Activated T-cell treated with anti-CD3 and anti-CD28 coated beads for 4 hours (primary cell): ENCODE results near the gene ATP13A4.
"Not testable (repeated sequence)": the region's sequence is repeated elsewhere in the genome, so short reads cannot be mapped to it uniquely, and the experiment has no call there.

Experiments
- DNase-seq: peaks from one replicate; pipeline ENCODE4 v3.0.0-alpha.2; 2020

ATP13A4 gene

DNA sequence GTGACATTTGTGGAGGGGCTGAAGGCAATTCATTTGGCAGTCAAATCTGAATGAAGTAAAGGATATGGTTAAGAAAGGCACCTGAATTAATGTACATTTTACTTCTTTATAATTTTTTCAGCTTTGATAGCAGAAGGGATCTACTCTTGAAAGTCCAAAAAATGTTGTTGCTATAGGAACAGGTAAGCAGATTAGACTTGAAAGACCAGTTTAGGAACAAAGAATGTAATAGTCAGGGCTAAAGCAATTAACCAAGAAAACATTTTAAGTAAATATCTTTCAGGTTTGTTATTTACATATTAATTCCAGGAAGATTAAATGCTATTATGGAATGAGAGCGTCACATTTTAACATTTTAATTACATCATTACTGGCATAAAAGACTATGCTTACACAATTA, 1.1 kb downstream of the ATP13A4 start:
- DNase-seq, result no peak

DNA sequence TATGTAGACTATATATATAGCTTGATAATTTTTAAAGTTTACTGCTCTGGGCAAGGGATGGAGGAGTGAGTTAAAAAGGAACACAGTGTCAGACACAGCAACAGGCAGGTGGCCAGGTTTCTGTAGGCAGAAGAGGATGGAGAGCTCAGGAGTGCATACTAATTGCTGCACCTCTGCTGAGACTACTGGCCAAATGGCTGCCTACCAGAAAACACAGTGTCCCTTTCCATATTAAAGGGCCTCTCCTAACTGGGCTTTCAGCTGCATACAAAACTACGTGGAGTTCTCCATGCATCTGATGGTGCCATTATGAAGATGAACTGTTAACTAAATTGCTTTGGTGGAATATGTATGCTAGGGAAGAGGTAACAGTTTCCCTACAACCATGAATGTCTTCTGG, 1.8 kb downstream of the ATP13A4 start:
- DNase-seq, result no peak

DNA sequence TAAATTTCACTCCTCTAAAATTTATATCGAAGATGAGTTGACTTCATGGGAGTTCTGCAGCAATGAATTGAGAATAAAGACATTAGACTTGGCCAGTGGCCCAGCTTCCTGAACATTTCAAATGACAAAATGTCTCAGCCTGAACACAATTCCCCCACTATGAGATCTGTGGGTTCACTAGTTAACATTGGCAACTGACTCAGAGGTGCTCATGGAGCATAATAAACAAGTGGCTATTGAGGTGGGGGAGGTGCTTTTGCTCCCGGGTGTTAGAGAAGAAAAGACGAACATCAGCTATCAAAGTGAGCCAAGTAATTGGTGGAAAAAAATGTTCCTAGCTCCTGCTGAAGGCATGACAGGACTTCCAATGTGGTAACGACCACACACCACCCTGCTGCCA, 6.3 kb downstream of the ATP13A4 start:
- no peak for DNase-seq

DNA sequence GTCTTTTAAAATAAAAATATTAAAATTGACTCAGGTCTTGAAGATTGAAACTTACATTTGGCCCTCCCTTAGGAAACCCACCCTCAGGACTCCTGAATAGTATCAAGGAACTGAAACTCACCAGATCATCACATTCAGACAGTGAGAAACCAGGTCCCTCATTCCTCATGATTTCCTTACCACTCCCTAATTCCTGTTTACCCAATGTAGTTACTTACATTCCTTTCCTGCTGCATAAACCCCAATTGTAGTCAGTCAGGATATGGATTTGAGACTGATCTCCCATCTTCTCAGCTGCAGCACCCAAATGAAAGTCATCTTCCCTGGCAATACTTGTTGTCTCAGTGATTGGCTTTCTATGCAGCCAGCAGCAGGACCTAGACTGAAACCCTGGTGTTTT, 8.6 kb downstream of the ATP13A4 start:
- no peak for DNase-seq

DNA sequence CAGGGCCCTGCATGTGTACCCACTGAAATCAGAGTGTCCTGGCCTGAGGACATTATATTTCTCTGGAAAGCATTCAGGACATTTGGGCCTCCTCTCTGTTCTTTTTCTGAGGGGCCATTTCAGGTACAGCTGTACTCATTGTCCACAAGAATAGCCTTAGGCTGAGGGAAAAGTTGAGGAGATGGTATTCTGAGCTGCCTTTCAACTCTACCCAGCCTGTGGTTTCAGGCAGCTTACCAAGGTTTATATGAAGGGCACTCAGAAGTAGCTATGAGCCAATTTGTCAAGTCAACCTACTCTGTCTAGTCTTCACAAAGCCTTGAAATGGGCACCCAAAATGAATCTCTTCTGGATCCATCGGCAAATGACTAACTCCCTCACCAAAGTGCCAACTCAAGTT, 9.4 kb downstream of the ATP13A4 start:
- no peak for DNase-seq

DNA sequence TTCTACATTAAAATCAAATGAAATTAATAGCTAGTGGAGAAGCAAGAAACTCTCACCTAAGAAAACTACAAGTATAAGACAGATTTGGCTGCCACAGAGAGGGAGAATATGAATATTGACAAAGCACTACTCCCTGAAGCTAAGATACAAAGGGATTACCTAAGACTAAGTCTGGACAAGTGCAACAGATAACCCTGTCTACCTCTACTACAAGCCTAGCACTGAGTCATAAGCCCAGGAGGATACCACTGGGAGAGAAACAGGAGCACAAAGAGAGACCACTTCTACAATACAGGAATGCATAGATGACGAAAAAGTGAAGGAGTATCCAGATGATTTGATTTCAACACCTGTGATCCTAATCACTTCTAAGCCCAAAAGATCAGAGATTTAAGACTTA, 10.4 kb downstream of the ATP13A4 start:
- DNase-seq, result no peak

DNA sequence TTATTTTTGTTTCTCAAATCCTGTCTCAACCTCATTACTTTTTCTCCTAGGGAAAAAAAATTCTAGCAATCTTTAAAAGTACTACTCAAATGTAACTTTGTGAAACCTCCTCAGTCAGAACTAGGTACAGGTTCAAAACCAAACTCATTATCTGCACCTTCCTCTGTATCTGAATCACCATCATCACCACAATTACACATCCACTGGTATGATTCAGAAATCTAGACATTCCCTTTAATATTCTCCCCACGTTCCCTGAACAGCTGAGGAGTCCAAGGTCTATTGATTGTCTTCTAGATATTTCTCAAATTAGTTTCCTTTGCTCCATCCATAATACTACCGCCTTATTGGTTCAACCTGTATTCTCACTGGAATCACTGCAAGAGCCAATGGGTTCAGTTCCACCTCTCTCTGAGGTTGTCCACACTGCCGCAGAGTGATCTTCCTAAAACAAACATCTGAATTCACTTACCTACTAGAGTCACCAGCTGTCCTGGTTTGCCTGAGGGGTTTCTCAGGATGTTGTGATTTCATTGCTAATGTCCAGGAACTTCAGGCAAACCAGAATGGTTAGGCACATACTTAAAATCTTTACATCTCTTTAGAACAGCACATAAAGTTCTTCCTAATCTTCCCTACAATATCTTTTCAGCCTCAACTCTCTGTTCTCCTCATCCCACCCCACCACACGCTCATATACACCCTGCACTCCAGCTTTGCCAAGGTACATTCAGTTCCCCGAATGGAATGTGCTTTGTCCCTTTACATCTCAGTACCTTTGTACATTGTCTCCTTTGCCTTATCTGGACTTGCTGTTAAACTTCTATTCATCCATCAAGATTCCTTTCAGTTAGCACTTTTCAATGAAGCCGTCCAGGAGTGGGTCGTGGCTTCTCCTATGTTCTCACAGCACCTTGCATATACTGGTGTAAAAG, 24.2 kb downstream of the ATP13A4 start:
- no peak for DNase-seq

DNA sequence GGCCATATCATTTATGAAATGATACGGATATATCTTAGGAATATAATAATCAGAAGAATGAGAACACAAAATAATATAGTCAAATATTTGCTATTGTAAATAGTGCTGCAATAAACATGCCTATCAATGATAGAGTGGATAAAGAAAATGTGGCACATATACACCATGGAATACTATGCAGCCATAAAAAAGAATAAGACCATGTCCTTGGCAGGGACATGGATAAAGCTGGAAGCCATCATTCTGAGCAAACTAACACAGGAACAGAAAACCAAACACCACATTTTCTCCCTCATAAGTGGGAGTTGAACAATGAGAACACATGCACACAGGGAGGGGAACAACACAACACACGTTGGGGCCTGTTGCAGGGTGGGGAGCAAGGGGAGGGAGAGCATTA, 28.6 kb downstream of the ATP13A4 start:
- not testable (repeated sequence) for DNase-seq

DNA sequence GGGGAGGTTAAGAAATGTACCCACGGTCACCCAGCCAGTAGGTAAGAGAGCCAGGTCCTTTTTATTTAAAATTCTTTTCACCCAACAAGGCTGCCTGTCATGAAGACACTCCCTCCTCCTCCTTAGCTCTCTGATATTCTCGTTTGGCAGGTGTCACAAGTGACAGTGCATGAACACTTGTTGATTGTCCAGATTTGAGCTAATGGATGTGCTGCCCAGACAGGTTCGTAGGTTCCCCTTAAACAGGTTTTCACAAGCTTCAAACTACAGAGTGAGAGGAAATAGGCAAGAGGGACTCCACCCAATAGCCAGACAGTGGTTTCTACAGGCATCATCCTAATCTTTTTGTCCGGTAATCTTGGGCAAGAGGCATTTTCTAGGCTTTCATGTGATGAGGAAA, 32.2 kb downstream of the ATP13A4 start:
- no peak for DNase-seq

DNA sequence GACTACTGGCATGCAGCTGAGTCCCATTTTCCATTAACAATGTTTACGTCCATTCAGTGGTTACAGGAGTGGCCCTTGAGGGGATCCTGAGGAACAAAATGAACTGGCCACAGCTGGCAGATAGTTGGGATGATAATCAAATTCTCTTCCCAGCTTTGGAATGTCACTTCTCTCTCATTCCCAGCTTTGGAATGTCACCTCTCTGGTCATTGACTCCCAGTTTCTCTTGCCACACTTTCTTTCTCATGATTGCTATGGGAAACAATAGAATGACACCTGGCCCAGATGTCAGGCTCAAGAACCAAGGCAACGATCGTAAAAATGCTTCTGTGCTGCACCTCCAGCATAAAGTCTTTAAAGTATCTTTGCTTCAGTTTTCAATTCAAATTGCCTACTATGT, 34.0 kb downstream of the ATP13A4 start:
- DNase-seq, result no peak

DNA sequence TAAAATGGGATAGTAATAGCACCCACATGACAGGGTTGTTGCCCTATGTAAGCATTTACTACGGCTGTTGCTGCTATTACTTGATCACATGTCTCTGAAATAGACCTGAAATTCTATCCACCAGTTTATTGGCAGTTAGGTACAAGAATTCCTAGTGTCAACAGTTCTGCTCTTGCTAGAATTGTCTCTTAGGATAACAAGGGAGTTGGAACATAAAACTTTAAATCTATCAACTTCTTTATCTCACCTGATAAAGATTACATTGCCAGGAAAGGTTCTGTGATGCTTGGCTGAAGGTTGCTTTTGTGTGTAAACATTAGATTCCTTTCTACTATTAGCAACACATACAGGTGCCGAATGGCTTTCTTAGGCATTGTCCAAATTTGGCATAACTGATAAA, 38.7 kb downstream of the ATP13A4 start:
- no peak for DNase-seq

DNA sequence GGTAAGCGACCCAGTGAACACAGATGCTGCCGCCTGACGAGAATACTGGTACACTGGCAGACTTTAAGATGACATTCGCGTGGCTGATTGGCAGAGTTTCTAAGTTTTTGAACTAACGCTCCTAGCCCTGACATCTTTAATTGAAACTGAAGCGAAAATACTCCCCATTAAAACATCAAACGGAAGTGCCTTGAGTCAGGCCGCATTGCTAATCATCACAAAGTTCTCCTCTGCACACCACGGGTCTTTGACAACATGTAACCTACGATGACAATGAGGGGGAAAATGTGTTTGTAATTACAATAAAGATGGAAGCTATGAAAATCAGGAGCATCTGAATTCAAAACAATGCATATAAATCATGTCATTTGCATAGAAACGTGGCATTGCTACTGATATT, 44.5 kb downstream of the ATP13A4 start:
- DNase-seq, result no peak

DNA sequence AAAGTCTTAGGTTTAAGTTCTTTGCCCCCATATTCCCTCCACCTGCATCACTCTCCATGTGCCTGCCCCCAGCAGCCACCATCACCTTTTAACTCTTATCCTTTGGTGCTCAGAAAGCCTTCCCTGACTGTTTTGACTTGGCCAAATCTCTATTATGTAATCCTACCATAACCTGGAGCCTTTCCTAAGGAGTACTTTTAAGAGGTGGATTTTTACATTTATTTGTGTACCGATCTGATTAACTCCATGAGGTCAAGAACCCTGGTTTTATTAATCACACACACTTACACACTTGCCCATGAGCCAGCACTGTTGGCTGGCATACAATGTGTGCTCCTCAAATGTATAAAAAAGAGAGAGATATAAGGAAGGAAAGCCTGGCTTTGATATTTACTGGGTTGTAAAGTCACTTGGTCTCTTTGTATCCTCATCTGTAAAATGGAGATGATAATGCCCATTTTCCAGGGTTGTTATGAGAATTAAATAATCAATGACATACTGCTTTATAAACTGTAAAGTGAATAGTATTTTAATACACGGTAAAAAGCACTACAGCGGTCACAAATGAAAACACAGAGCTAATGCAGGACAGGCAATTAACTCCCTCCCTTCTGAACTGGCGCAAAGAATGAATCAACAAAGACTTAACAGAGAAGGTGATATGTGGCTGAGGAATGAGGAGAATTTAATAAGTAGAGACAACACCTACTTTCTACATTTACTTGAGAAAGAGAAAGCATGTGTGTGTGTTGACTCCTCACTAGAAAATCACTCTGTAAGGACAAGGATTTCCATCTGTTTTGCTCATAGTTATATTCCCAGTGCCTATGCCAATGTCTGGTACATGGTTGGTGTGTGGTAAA, 45.4 kb downstream of the ATP13A4 start:
- no peak for DNase-seq

DNA sequence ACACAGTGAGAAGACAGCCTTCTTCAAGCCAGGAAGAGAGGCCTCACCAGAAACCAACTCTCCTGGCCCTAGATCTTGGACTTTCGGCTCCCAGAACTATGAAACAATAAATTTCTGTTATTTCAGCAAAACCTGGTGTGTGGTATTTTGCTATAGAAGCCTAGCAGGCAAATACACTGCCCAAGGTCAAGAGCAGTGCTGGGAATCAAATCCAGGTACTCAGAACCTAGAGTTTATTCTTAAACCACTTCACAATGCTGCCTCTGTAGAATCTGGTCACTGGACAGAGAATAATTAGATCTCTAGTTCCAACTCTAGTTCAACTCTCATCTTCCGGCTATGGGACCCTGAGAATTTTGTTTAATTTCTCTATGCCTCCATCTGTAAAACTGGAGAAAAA, 46.6 kb downstream of the ATP13A4 start:
- DNase-seq, result no peak

DNA sequence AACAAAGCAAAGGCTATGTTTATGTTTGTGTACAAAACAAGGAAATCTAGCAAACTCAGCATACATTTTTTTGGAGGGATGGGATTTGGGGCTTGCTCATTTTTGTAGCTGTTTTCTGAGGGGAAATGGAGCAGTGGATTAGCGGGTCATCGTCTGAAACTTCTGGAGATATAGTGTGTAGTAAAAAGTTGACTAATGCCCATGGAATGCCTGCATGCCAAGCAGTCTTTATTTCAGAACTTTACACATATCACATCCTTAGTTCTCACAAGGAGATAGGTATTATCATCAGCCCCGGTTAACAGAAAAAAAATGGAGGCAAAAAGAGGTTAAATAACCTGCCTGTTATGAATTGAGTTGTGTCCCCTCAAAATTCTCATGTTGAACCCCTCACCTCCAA, 47.1 kb downstream of the ATP13A4 start:
- DNase-seq, result no peak

DNA sequence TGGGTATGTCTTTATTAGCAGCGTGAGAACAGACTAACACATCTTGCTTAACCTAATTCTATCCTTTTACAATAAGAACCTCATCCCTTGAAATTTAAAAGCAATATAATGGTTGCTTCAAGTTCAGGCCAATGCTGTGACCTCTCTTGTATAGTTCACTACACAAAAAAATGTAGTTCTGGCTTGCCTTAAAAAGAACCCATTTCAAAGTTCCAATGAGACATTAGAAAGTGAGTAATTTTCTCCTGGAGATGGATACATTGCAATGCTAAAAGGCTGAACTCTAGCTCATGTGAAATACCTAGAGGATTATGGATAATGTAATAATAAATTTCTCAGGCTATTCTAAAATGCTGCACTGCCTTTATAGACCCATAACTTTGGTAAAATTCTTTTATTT, 47.8 kb downstream of the ATP13A4 start:
- DNase-seq, result no peak

DNA sequence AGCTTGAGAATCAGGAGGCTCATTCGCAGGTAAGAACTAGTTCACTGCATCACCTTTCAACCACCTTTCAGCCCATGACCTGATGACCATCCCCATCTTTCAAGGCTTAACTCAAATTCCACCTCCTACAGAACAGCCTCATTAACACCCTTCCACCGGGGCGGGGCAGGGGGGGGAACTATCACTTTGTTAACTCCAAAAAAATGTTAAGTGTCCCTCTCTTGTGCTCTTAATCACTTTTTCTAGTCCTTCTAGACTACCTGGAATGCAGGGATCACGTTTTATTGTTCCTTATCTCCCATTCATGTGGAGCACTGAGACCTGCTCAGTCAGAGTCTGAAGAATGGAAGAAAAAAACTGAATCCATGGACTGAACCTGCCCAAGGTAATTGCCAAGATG, 51.8 kb downstream of the ATP13A4 start:
- DNase-seq, result no peak

DNA sequence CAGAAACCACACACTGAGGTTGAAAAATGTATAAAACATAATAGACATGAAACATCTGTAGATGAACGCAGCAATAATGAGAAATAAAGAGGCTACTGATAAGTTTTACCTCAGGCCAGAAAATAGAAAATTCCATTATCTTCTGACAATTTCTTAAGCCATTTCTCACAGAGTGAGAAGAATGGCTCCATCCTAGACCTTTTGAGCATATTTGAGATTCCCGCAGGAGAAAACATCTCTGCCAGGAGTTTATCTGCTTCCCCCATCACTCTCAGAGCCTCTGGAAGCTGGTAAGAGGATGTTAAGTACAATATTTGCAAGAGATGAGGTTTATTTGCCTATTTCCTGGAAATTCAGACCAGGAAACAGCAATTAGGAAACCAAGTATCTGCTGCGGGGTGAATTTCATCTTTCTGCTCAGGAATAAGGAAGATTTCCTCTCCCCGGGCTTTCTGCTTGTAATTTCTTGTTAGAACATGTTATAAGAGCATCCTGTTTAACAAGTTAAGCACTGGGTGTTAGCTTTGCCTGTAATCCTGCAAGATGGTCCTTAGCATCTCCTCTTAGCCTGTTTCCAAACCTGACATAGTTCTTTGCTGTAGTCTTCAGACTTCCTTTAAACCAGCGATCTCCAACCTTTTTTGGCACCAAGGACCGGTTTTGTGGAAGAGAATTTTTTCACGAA, 54.8 kb downstream of the ATP13A4 start:
- DNase-seq, result no peak

DNA sequence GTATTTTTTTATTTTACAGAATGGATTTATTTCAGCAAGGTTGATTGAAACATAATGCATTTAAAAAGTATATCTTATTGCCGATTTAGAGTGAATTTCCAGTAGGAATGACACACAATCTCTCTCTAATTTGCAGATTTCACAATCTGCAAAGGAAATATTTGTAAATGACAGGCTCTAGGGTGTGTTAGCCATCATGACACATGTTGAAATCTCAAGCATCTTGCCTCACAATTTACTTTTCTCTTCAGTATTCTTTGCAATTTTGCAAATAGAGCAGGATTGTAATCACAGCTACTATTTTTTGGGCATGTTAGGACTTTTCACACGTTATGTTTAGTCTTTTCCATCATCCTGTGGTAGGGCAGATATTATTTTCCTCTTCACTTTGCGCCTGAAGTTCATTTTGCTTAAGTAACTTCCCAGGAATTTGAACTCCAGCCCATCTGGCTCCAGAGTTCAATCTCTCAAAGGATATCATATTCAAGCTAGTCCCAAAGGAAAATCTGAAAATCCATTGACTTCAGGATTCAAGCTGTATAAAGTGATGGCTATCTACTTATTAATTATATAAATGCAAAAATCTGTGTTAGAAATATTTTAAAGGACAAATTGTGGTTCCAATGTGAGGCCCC, 55.4 kb downstream of the ATP13A4 start:
- DNase-seq, result no peak

DNA sequence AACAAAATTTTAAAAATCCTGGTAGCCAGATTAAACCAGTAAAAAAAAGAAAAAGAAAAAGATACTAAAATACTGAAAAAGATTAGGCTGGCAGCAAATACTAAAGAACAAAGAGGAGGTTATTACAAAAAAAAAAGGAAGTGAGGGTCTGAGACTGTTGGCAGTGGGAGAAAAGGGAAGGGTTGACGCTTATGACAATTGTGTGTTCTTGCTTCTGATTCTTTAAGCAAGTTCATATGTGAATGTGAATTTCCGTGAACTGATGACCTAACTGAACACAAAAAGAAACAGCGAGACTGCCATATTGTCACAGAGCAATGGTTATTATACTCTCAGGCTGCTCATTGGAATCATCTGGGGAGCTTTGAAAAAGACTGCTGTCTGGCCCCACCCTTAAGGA, 56.5 kb downstream of the ATP13A4 start:
- DNase-seq, result no peak

DNA sequence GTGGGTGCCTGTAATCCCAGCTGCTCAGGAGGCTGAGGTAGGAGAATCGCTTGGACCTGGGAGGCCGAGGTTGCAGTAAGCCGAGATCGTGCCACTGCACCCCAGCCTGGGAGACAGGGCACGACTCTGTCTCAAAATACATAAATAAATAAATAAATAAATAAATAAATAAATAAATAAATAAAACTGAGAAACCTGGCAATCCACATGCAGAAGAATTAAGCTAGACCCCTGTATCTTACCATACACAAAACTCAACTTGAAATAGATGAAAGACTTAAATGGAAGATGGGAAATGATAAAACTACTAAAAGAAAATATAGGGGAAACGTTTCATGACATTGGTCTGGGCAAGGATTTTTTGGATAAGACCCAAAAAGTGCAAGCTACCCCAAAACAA, 58.0 kb downstream of the ATP13A4 start:
- no peak for DNase-seq

DNA sequence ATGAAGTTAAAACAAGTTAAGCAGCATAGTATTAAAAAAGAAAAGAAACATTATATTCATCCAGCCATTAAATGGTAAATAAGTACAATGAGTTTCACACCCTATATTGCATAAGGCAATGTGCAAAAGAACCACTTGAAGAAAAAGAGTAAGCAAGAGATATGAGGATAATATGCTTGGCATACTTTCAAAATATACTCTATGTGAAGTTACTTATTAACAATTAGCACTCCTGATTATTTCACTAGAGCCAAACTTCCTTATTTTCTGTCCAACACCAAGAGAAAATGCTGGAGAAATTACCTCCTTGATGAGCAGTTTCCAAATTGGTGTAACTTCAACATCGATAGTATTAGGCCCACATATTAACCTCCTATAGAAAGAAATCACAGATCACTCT, 63.7 kb downstream of the ATP13A4 start:
- no peak for DNase-seq

DNA sequence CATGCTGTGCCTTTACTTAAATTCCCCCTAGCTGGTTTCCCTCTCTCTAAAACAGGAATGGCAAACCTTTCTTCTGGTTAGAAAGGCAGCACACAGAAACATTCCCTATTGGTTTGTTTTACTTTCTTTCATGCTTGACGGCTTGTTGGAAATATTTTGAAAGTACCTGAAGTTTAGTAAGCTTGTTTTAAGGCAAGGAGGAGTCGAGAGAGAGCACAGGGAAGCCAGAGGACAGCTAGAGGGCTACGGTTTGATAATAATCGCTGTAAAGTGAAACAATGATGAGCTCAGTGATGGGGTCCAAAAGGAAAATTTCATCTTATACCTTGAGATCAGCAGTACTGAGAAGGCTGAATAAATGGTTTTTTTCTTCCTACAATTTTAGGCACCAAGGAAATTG, 64.1 kb downstream of the ATP13A4 start:
- no peak for DNase-seq
